HG03060 (cell line): ENCODE data around the gene DDR2.
"Not testable (repeated sequence)": the region's sequence is repeated elsewhere in the genome, so short reads cannot be mapped to it uniquely, and the experiment has no call there.

ENCODE experiments used
- ATAC-seq: cut with Tn5 transposase; IDR thresholded peaks from one replicate; pipeline ENCODE4 v1.9.1; 2021; ENCODE audit warnings: low read depth, moderate number of reproducible peaks; ENCODE audit not compliant: unreplicated experiment

DDR2 gene

DNA sequence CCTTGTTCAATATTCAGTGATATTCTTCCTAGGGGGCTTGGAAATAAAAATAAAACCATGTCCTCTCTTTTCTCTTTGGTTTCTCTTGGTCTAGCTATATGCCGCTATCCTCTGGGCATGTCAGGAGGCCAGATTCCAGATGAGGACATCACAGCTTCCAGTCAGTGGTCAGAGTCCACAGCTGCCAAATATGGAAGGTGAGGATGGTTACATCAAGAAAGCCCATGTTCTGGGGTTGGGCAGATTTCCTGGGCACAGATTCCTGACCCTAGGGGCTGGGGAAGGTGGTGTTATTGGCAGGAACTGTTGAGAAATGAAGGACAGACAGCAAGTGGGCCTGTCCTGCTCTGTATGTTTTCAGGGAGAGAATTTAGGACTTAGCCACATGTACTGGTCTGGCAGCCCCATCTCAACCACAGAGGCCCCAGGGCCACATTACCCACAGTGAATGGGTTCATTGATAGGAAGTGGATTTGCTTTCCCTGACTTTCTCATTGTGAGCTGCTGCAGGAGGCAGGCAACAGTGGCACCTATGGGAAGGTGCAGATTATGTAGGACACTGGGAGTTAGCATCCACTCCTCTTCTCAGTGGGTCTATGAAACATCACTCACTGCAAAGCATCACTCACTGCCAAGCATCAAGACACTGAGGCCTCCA lies 120.9 kb downstream of the DDR2 start:
- ATAC-seq: no peak

DNA sequence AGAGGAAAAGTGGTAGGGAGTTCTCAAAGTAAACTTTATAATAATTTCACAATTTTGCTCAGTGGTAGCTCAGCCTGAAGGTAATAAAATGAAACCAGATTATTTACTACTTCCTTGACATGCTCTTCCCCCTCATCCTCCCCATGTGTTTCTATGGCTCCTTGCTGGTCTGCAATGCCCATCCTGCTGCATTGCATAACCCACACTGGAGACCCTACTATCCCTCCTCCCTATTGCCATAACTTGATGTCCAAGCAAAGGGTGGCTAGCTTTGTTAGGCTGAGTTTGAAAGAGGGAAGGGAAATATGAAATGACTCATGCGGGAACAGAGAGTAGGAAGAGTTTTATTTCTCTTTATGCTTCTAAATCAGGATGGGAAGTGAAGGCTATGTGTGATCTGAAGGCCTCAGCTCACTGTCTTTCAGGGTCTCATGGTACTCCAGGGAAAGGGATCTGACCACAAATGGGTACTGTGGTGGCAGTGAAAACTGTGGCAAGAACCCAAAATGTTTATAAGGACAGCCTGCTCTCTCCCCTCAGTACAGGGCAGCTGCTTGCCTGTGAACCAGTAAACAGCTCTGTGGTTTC lies 121.8 kb downstream of the DDR2 start:
- ATAC-seq: no peak

DNA sequence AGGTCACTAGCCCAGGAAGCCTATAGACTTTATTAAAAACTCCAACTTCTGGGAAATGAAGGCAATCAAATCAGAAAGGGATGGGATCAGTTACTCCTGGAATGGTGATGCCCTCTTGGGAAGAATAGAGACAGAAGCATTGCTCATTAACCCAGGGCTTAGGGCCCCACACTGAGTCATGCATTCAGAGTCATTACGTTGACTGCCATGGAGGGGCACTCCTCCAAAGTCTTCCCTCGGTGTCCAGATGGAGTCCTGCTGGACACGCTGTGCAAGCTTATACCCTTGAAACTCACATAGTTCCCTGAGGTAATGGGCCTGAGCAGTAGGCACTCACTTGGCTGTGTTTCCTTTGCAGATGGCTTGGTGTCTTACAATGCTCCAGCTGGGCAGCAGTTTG lies 123.0 kb downstream of the DDR2 start:
- ATAC-seq: no peak

DNA sequence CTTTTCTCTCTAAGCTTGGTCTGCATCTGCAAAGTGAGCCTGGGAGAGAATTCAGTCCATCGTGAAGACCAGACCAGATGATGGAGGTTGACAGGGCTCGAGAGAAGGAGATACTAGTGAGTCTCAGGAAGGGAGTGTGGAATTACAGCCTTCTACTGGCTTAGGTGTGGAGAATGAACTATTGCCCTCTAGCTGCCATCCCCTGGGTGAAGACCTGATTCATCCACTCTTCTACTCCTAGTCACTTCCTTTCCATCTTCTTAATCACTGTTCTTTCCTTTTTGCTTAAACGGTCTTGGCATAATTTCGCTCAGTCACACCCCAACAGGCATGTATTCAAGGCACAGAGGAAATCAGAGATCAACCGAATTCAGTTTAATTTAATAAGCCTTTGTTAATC lies 124.3 kb downstream of the DDR2 start:
- ATAC-seq: no peak

DNA sequence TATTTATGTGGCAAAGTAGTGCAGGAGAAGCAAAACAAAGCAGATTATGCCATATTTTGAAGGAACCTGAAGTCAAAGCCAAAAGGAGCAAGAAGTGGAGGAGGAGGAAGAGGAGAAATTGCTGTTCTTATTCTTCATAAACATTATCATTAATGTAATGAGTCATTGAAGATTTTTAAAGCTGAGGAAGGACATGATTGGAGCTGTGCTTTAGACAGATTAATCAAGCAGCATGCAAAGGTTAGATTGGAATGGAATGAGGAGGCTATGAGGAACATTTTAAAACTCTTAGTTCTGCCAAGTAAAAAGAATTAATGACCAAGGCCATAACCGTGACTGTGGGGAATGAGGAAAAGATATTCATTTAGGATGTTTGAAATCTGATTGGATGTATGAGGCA lies 125.2 kb downstream of the DDR2 start:
- ATAC-seq: no peak

DNA sequence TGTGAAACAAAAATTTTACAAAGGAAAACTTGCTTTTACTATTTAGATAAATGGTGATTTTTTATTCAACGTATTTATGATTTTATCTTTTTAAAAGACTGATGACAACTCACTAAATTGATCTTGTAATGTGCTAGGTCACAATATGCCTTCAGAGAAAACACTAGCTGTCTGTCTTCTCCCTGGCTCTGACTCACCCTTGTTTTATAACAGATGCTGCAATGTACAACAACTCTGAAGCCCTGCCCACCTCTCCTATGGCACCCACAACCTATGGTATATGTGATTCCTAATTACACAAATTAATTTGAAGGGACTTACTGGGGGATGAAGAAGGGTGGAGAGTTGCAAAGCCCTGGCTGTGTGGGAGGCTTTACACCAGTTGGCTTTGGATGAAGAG lies 133.5 kb downstream of the DDR2 start:
- ATAC-seq: no peak

DNA sequence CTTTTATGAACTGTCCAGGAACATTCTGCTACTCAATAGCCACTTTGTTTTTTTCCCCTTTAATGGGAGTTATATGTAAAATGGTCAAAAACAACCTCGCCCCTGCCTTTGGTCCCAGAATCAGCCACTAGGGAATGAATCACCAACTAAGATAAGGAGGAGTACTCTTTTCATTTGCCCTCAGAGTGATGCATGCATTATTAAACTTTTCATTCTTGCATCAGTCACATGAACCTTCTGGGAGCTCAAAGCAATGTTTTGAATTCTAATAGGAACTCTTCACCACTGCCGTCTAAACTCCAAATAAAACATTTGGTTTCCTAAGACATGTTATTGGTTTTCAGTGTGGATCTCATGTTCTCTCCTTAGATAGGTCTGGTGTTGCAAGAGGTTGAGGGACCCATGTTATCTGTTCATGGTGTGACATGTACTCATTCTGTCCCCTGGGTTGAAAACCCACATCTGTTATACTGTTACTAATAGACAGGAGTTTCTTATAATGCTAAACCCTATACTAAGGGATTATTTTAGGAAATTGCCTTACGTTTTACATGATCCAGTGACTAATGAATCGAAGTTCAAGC lies 140.4 kb downstream of the DDR2 start:
- ATAC-seq: no peak

DNA sequence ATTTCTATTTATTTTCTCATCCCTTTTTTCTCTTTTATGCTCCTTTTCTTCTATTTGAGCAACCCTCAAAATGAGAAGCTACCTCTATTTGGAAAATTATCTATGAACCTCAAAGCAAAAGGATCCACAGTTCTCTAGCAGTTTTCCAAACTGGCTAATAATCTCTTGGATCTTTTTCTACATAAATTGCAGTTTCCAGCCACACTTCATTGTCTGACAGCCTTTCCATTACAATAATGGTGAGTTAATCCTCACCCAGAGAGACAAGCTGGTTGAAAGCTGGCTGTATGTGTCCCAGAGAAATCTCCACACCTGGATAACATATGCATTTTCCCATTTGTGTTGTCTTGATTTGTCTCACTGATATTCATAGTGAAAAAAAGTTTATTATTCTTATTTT lies 141.7 kb downstream of the DDR2 start:
- no peak for ATAC-seq

DNA sequence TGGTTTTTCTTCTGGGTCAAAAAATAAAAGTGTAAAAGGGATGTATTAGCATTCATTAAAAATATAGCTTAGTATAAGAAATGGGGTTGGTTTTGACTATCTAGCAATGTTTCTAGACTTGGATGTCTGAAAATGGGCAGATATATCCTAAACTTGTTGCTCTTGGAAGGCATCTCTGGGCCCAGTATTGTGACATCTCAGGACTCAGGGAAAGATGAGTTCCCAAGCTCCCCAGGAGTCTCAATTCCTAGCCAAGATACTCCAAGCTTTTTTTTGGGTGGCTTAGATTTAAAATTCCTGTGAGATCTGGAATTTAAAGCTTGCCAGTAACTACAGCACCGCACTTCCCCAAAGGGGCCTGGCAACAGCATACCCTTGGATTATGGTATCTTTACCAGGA lies 146.8 kb downstream of the DDR2 start:
- no peak for ATAC-seq

DNA sequence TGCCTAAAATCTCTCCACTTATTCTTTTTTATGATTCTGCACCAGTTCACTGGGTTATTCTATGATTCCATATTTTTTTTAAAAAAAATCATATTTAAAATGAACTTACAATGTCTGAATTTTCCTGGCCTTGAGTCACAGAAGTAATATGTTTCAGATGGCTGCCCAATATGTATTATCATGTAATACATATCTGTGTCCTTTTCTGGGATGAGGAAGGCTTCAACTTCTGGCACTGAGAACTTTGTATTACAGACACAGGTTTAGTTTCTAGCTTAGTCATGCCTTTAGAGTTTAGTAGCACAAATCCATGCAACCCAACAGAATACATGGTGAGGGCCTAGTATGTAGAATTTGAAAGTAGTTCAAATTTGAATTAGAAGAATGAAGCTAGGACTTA lies 150.4 kb downstream of the DDR2 start:
- no peak for ATAC-seq

DNA sequence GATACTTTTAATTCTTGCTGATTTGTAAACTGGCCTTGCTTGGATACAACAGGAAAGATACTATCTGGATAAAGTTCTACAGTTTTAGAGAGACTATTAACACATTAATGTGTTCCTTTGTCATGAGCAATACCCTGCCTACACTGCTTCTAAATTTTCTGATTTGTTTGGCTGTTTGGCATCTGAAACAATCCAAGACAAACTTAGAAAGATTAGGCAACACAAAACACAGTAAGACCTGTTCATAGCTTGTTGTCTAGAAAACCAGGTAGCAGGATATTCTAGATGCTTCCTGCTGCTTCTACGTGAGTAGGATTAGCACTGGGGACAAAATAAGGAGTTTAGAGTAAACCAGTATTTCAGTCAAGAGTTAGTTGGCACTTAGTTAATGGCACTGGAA lies 152.7 kb downstream of the DDR2 start:
- not testable (repeated sequence) for ATAC-seq

DNA sequence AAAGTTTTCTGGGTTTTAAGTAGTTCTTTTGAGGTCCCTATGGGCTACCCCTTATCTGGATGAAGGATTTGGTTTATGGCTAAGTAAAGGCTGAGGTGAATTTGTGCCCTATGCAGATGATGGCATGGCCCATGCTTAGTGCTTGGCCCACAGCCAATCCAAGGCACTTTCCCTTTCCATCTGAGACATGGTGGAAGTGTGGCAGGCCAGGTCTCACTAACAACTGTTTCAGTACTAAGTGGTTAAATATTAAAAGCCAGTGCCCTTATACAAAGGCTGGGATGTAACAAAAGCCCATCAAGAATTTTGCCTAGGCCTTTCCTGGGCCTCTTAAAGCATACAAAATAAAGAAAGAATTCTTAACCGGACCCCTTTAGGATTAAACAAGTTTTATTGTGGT lies 156.5 kb downstream of the DDR2 start:
- not testable (repeated sequence) for ATAC-seq

DNA sequence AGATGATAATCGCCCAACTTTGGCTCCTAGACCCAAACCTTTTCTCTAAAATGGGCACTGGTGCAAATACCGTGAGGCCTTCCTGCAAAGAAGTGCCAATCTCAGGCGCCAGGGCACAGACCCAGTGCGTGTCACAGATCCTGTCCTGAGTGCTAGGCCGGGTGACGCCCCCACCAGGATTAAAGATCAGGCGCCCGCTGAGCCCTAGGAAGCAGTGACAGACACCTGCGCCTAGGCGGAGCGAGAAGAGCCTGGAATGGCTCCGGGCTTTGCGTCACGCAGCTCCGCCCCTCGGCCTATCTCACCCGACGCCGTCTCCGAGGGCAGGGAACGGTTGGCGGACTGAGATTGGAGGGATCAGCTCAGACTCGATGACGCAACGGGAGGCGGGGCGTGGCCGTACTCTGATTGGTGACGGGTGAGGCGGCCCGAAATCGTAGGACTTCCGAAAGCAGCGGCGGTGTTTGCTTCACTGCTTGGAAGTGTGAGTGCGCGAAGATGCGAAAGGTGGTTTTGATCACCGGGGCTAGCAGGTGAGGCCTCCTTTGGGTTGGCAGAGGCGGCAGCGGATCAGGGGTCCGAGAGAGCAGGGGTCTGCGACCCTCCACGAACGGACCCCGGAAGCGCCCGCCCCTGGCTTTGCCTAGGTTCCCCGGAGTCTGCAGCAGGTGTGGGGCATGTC lies 158.2 kb downstream of the DDR2 start, which contains the start of gene HSD17B7:
TSS of gene HSD17B7 (plus strand) at position 400 of the 682 bp plus-strand sequence. CDS start at position 499, 99 bp downstream.
- peak; percentile 98 for ATAC-seq

DNA sequence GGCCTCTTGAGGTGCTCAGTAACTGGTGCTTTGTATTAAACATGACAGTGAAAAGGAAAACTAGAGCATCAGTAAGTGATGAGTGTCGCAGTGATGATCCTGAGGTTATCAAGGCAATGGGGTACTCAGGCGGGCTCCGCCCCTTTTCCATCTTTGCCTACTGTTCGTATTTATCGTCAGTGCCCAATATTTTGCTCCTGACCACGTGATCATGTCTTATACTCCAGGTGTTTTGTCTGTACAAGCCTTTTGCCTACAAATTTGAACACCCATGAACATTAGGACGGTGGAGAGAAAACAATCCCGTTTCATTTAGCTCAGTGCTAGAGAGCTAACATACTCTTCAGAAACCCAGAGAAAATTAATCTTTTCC lies 158.7 kb downstream of the DDR2 start:
- not testable (repeated sequence) for ATAC-seq

DNA sequence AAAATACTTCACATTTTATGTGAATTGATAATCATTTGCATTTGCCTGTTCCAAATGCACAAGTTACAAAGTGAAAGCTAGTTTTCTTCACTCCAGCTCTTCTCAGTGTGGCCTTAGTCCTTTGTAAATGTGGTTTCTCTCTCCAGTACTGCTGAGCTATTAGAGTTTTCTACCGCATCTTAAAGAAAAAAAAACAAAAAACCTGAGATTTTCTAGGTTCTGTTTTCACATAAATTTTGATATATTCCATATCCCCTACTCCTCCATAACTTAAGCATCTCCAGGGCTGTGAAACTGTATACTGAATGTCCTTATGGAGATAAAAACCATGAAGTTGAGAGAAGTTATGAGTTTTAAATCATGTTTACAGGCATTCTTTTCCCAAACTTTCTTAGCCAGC lies 162.0 kb downstream of the DDR2 start:
- not testable (repeated sequence) for ATAC-seq

DNA sequence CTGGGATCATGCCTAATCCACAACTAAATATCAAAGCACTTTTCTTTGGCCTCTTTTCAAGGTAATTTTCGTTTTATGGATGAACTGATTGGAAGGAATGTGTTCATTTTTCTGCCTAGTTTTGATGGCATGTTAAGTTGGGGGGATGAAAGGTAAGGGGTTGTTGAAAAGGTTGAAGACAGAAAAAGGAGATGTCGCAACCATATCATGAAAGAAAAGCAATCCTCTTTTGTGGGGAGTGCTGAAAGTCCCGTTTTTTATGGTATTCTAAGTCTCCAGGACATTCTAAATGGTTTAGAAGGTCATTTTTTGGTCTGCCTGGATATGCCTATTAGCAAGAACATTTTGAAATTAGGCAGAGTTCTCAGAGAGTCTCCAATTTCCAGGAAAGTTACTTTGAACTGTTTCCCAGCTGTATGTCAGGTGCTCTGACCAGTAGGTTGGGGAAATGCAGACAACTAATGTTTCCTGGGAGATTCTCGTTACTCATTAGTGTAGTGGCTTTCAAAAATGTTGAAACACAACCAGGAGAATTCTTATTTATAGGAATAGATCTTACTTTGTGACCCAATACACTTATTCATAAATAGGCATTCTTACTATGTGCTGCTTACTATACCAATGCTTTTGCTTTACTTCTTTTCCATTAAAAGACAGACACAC lies 164.5 kb downstream of the DDR2 start:
- ATAC-seq: not testable (repeated sequence)

DNA sequence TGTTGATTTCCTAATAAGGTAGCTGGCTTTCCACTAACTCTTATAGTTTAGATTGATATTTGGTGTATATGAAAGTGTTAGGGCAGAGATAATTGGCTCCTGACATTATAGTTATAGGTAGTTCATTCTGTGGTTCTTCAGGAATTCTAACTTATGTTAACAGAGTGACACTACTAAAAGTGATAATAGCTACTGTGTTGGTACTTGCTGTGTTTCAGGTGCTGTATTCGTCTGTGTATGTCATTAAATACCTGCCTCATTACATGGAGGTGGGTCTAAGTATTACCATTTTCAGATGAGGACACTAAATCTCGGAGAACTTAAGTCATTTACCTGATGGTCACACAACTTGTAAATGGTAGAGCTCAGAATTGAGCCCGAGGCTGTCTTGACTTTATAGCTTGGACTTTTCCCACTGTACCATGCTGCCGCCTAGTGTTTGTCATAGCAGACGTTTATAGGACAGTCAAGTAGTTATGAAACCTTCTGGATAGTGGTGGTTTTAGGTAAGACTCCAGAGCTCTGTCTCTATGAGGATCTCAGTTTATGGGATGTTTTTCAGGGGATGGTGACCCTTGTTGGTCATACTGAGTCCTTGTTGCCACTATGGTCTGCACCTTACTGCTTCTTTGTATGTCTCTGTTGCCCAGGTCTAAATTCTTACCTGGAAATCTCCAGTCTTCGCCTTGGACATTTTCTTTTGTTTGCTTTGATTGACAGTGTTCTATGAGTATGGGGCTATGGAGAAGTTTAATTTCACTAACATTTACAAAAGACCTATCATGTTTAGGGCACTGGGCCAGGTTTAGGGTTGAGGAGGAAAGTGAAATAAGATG lies 167.9 kb downstream of the DDR2 start:
- not testable (repeated sequence) for ATAC-seq

DNA sequence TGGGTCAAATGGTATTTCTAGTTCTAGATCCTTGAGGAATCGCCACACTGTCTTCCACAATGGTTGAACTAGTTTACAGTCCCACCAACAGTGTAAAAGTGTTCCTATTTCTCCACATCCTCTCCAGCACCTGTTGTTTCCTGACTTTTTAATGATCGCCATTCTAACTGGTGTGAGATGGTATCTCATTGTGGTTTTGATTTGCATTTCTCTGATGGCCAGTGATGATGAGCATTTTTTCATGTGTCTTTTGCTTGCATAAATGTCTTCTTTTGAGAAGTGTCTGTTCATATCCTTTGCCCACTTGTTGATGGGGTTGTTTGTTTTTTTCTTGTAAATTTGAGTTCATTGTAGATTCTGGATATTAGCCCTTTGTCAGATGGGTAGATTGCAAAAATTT lies 175.2 kb downstream of the DDR2 start:
- ATAC-seq: not testable (repeated sequence)

DNA sequence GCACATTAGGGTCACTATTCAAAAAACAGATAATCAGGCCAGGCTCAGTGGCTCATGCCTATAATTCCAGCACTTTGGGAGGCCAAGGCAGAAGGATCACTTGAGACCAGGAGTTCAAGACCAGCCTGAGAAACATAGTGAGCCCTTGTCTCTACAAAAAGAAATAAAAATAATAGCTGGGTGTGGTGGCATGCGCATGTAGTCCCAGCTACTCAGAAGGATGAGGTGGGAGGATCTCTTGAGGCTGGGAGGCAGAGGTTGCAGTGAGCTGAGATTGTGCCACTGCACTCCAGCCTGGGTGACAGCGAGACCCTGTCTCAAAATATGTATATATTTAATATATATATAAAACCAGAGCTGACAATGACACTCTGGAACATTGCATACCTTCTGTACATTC lies 180.1 kb downstream of the DDR2 start:
- ATAC-seq: not testable (repeated sequence)

DNA sequence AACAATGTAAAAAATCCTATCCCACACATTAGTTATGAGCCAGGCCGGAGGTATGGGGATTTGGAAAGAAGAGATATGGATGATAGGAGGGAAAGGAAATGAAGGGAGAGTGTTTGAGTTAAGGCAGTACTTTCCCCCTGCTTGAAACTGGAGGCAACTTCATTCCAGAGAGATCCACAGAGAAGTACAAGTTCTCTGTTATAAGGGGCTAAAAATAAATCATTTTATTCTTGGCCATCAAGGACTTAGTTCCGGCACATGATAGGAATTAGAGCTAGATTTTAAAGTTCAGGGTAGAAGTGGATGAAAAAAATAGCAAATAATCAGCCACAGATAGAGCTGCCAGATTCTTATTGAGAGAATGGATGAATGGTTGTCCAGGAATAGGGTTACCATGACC lies 185.9 kb downstream of the DDR2 start:
- not testable (repeated sequence) for ATAC-seq
